RWPE1 (cell line): Measurements from ENCODE around the gene SRGAP1.

ENCODE experiments used
- CTCF ChIA-PET: fragments of 350-600 bp; sonication (Branson Sonifier 250); formaldehyde crosslinking; extraction: SDS; loops from one replicate; lab custom pipeline; 2021; lab: Yijun Ruan, JAX
- POLR2A ChIA-PET: fragments of 400-600 bp; formaldehyde crosslinking; extraction: SDS; loops from one replicate; lab custom pipeline; 2020; ENCODE audit warnings: antibody characterized with exemption; ENCODE audit not compliant: low non-redundant PET; lab: Yijun Ruan, JAX
- DNase-seq: peaks from one replicate; pipeline ENCODE4 v3.0.0; 2012; ENCODE audit warnings: low spot score
- H3K27ac ChIP-seq: fragments of 450-650 bp; 2 replicates; pipeline ENCODE4 v1.5.1; 2017
- TF ChIP-seq, protein P1 (sequence below): fragments of 450-650 bp; conservative IDR thresholded peaks from 2 replicates; pipeline ENCODE4 v1.5.1; 2017; ENCODE audit warnings: low read depth, mild to moderate bottlenecking

SRGAP1 gene

DNA sequence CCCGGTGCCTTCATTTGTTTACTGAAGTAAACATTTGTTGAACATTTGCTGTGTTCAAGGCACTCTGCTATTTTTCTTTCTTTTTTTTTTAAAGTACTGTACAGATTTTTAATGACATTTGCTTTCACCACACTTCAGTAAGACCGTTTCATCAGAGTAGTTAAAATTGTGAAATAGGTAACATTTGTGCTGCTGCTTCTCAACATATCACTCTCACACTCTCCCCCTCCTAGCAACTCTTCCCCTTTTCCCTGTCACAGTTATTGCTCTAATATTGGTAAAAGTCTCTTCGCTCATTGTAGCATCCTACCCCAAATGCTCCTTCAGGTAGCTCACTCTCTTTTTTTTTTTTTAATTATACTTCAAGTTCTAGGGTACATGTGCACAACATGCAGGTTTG, 49.6 kb downstream of the SRGAP1 start:
- no peak overlapping the region for H3K27ac ChIP-seq
- POLR2A ChIA-PET: no interaction called here
- TF ChIP-seq, protein P1, sequence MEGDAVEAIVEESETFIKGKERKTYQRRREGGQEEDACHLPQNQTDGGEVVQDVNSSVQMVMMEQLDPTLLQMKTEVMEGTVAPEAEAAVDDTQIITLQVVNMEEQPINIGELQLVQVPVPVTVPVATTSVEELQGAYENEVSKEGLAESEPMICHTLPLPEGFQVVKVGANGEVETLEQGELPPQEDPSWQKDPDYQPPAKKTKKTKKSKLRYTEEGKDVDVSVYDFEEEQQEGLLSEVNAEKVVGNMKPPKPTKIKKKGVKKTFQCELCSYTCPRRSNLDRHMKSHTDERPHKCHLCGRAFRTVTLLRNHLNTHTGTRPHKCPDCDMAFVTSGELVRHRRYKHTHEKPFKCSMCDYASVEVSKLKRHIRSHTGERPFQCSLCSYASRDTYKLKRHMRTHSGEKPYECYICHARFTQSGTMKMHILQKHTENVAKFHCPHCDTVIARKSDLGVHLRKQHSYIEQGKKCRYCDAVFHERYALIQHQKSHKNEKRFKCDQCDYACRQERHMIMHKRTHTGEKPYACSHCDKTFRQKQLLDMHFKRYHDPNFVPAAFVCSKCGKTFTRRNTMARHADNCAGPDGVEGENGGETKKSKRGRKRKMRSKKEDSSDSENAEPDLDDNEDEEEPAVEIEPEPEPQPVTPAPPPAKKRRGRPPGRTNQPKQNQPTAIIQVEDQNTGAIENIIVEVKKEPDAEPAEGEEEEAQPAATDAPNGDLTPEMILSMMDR: no peak
- CTCF ChIA-PET: interaction anchor here (0.7 kb wide), 1 partner anchor 15 kb away, joined by 3 read pairs; no protein-coding TSS in a partner anchor
- DNase-seq: no peak

DNA sequence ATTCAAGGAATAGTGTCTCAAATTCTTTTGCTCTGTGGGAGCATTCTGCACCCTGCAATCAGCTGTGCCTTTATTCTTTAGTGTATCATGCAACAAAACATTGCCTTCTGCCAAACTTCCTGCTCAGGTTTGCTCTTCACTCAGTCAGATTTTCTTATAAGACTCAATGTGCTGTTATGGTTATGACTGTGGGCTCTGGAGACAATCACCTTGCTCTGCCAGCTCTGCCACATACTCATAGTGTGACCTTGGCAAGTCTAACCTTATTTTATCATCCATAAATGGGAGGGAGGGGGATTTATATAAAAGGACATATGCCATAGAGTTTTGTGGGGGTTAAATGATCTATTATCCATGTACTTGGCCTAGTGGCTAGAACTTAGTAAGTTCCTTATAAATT, 51.3 kb downstream of the SRGAP1 start:
- CTCF ChIA-PET: interaction anchor here (0.5 kb wide), 1 partner anchor 69 kb away, joined by 3 read pairs; no protein-coding TSS in a partner anchor
- POLR2A ChIA-PET: no interaction called here
- TF ChIP-seq, protein P1: no peak
- no peak for DNase-seq
- H3K27ac ChIP-seq: no peak overlapping the region

DNA sequence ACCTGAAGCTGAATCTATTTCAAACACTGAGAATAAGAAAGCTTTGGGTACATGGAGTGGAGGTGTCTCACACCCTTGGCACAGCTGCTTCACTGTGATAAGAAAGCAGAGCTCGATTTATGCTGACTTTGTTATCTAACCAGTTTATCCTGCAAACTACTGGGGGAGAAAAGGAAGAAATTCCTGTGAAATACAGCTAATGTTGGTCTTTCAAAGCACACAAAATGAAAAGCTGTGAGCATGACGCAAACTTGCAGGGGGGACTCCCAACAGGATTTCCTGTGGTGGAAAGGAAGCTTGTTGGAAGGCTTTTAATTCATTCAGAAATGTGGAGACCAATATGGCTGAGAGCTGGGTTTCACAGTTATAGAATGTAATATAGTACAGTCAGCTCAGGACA, 53.4 kb downstream of the SRGAP1 start:
- H3K27ac ChIP-seq: no peak overlapping the region
- no peak for DNase-seq
- CTCF ChIA-PET: no interaction called here
- POLR2A ChIA-PET: interaction anchor here (0.6 kb wide), 1 partner anchor 502 kb away, joined by 4 read pairs; no protein-coding TSS in a partner anchor
- TF ChIP-seq, protein P1: no peak

DNA sequence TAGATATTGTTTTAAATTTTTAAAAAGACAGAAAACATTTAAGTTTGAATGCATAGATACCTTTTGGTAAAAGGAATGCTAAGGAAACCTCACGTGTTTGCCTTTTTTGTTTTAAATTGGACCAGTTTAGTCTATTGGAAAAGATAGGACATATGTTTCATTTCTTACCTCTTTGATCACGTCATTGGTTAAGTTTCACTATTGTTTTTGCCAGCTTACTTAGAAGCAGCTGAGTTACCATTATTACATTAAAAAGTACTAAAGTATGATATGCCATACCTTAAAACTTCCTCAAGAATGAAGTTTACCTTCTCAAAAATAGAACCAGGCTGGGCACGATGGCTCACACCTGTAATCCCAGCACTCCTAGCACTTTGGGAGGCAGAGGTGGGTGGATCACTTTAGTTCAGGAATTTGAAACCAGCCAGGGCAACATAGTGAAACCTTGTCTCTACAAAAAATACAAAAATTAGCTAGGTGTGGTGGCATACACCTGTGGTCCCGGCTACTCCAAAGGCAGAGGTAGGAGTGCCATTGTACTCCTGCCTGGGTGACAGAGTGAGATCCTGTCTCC, 54.4 kb downstream of the SRGAP1 start:
- no peak for DNase-seq
- TF ChIP-seq, protein P1: no peak
- H3K27ac ChIP-seq: no peak overlapping the region
- CTCF ChIA-PET: no interaction called here
- POLR2A ChIA-PET: no interaction called here

DNA sequence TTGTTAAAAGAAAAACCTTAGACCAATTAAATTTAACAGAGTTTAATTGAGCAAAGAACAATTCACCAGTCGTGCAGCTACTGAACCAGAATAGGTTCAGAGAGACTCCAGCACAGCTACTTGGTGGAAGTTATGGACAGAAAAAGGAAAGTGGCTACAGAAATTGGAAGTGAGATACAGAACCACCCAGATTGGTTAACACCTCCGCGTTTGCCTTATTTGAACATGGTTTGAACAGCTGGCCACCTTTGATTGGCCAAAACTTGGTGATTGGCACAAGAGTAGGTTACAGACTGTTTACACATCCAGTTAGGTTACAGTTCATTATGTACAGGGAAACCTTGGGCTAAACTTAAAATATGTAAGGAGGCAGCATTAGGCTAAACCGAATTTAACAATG, 54.9 kb downstream of the SRGAP1 start:
- DNase-seq: no peak
- ChIA-PET POLR2A (no interaction called here), CTCF (interaction anchor here (0.6 kb wide), 1 partner anchor 220 kb away, joined by 3 read pairs; no protein-coding TSS in a partner anchor)
- H3K27ac ChIP-seq: no peak overlapping the region
- TF ChIP-seq, protein P1: no peak

DNA sequence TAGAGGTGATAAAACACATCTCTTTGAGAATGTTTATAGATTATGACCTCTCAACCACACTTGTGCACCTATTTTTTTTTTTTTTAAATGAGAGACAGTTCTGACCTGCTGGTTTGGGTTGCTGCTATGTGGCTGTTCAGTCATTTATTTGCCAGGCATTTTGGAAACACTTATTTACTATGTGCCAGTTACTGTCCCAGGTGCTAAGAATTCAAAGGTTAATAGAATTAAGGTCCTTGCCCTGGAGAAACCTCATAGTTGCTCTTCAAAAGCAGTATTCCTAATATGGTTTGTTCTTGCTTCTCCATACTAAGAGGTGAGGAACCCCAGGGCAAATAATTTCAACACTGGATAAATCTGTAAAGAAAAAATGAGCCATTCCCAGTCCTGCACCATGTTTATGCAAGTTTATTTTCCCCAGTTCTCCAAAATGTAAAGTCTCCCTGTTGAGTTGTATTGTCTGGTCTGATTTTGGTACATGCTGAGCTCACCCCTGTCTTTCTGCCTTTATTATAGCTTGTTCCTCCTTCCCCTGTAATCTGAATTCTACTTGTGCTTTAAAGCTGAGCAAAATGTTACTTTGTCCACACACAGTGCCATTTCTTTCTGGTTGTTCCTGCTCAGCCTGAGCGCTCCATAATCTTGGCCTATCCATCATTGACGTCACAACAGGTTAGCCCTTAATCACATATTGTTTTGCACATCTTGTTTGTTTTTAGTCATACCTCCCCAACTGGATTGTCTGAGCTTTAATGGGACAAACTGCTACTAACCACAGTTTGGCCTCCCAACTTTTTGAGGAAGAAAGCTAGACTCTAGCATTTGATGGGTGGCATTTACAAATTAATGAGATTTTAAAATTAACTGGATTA, 56.7 kb downstream of the SRGAP1 start:
- no peak for DNase-seq
- CTCF ChIA-PET: no interaction called here
- TF ChIP-seq, protein P1: no peak
- POLR2A ChIA-PET: no interaction called here
- H3K27ac ChIP-seq: no peak overlapping the region
